A549 (cell line): ENCODE data around the gene SCYL2. TPM values are rescaled to one million over a fixed set of nuclear protein-coding genes. Genes with fewer than 3 reads are reported as not detected.

Source experiments
- ATAC-seq, 2 experiments: fragments of 200-7000 bp in 1 of 2; fragments of >200 bp in 1 of 2; cut with Nextera tagmentation in 1 of 2; cut with Tn5 transposase in 1 of 2; 3 replicates each; pipeline versions ENCODE4 v1.8.0 to v1.9.1; 2018 to 2020; ENCODE audit warnings: mild to moderate bottlenecking in 1 of 2, moderate library complexity in 1 of 2
- CTCF ChIA-PET: fragments of 300-600 bp; sonication (Branson Sonifier 250); formaldehyde crosslinking; extraction: SDS; loops from one replicate; lab custom pipeline; 2021; ENCODE audit warnings: antibody characterized with exemption, inconsistent platforms; lab: Yijun Ruan, JAX
- POLR2A ChIA-PET: fragments of 350-600 bp; formaldehyde crosslinking; extraction: SDS; loops from one replicate; lab custom pipeline; 2021; ENCODE audit warnings: antibody characterized with exemption, inconsistent platforms; lab: Yijun Ruan, JAX
- DNase-seq, 2 experiments: peaks; one replicate each; pipeline versions ENCODE4 v3.0.0 to v3.0.0-alpha.2; 2011 to 2016; ENCODE audit warnings: low read depth in 1 of 2, low spot score in 1 of 2
- FAIRE-seq: peaks from 2 replicates; lab custom pipeline; 2011; peaks lifted over from hg19 to GRCh38; lab: Jason Lieb, UNC
- H3K27ac ChIP-seq, 2 experiments: fragments of >200 bp; sonication (Bioruptor Twin); formaldehyde crosslinking; 3 replicates each; pipeline ENCODE4 v1.5.1; 2016 to 2017
- H3K4me1 ChIP-seq: fragments of >200 bp; sonication (Bioruptor Twin); formaldehyde crosslinking; 3 replicates; pipeline ENCODE4 v1.6.1; 2016
- H3K4me2 ChIP-seq: fragments of >200 bp; sonication (Bioruptor Twin); formaldehyde crosslinking; 3 replicates; pipeline ENCODE4 v1.6.1; 2016
- H3K4me3 ChIP-seq: fragments of >200 bp; sonication (Bioruptor Twin); formaldehyde crosslinking; 3 replicates; pipeline ENCODE4 v1.5.1; 2016
- H3K9me3 ChIP-seq: fragments of >200 bp; sonication (Bioruptor Twin); formaldehyde crosslinking; 3 replicates; pipeline ENCODE4 v1.6.1; 2016
- CBX2 ChIP-seq: fragments of 200-600 bp; sonication (generic); IDR thresholded peaks from 2 replicates; pipeline ENCODE4 v1.6.1; 2016; ENCODE audit warnings: low read depth, mild to moderate bottlenecking, borderline replicate concordance
- CEBPB ChIP-seq, 2 experiments: fragments of >200 bp in 1 of 2; sonication (Bioruptor Twin) in 1 of 2; formaldehyde crosslinking in 1 of 2; IDR thresholded peaks; 2 replicates each; pipeline ENCODE4 v1.6.1; 2012 to 2016
- CHD2 ChIP-seq: fragments of 150-350 bp; IDR thresholded peaks from 2 replicates; pipeline ENCODE4 v1.6.1; 2014; ENCODE audit warnings: low read length; ENCODE audit not compliant: partially characterized antibody
- CHD4 ChIP-seq: fragments of 200-600 bp; sonication (generic); IDR thresholded peaks from 2 replicates; pipeline ENCODE4 v1.6.1; 2016; ENCODE audit warnings: antibody characterized with exemption, mild to moderate bottlenecking, borderline replicate concordance
- EHMT2 ChIP-seq: fragments of 200-600 bp; sonication (generic); IDR thresholded peaks from 2 replicates; pipeline ENCODE4 v1.6.1; 2016; ENCODE audit warnings: antibody characterized with exemption, low read depth, mild to moderate bottlenecking, moderate library complexity
- FOSL2 ChIP-seq, 2 experiments: fragments of 450-650 bp in 1 of 2; fragments of >200 bp in 1 of 2; sonication (Bioruptor Twin) in 1 of 2; formaldehyde crosslinking; IDR thresholded peaks; 2 replicates each; pipeline versions ENCODE4 v1.5.0 to v1.6.1; 2016 to 2020; ENCODE audit warnings: mild to moderate bottlenecking in 1 of 2, moderate library complexity in 1 of 2
- FOXS1 ChIP-seq: fragments of 250-450 bp; sonication (Bioruptor Pico); IDR thresholded peaks from 2 replicates; pipeline ENCODE4 v1.5.0; 2020; ENCODE audit warnings: mild to moderate bottlenecking, moderate library complexity
- GATA3 ChIP-seq: IDR thresholded peaks from 2 replicates; pipeline ENCODE4 v1.6.1; 2012; ENCODE audit warnings: borderline replicate concordance
- HES2 ChIP-seq: fragments of >200 bp; sonication (Bioruptor Twin); formaldehyde crosslinking; IDR thresholded peaks from 2 replicates; pipeline ENCODE4 v1.6.1; 2016
- HEYL ChIP-seq: fragments of 250-450 bp; sonication (Bioruptor Pico); IDR thresholded peaks from 2 replicates; pipeline ENCODE4 v1.8.0; 2021; ENCODE audit warnings: mild to moderate bottlenecking, moderate library complexity
- HMGXB4 ChIP-seq: fragments of 250-450 bp; sonication (Bioruptor Pico); IDR thresholded peaks from 2 replicates; pipeline ENCODE4 v1.5.0; 2021; ENCODE audit warnings: mild to moderate bottlenecking, moderate library complexity, borderline replicate concordance
- HOXB13 ChIP-seq: fragments of 250-450 bp; sonication (Bioruptor Pico); IDR thresholded peaks from 2 replicates; pipeline ENCODE4 v1.5.0; 2020; ENCODE audit warnings: low read depth, mild to moderate bottlenecking, moderate library complexity
- HOXB5 ChIP-seq: fragments of 250-450 bp; sonication (Bioruptor Pico); IDR thresholded peaks from 2 replicates; pipeline ENCODE4 v1.5.0; 2020; ENCODE audit warnings: mild to moderate bottlenecking, moderate library complexity
- JUN ChIP-seq, 2 experiments: fragments of >200 bp; sonication (Bioruptor Twin); formaldehyde crosslinking; IDR thresholded peaks; 2 replicates in 1 of 2; 3 replicates in 1 of 2; pipeline ENCODE4 v1.6.1; 2016 to 2017
- JUNB ChIP-seq: fragments of >200 bp; sonication (Bioruptor Twin); formaldehyde crosslinking; IDR thresholded peaks from 2 replicates; pipeline ENCODE4 v1.6.1; 2016
- KDM5A ChIP-seq: fragments of 200-600 bp; sonication (generic); IDR thresholded peaks from 2 replicates; pipeline ENCODE4 v1.6.1; 2016; ENCODE audit warnings: antibody characterized with exemption, mild to moderate bottlenecking
- MAFK ChIP-seq: fragments of 450-650 bp; IDR thresholded peaks from 2 replicates; pipeline ENCODE4 v1.6.1; 2014; ENCODE audit not compliant: partially characterized antibody
- MAZ ChIP-seq: fragments of 150-350 bp; IDR thresholded peaks from 2 replicates; pipeline ENCODE4 v1.6.1; 2014; ENCODE audit warnings: antibody characterized with exemption, low read depth, low read length, borderline replicate concordance
- NFE2L2 ChIP-seq: fragments of 150-350 bp; conservative IDR thresholded peaks from 2 replicates; pipeline ENCODE4 v1.6.1; 2014; ENCODE audit warnings: low read length
- NPAS2 ChIP-seq: fragments of 250-450 bp; sonication (Bioruptor Pico); IDR thresholded peaks from 2 replicates; pipeline ENCODE4 v1.8.0; 2022; ENCODE audit warnings: mild to moderate bottlenecking, moderate library complexity, borderline replicate concordance
- NR3C1 ChIP-seq: fragments of >200 bp; sonication (Bioruptor Twin); formaldehyde crosslinking; IDR thresholded peaks from 3 replicates; pipeline ENCODE4 v1.6.1; 2017
- POLR2AphosphoS2 ChIP-seq: conservative IDR thresholded peaks from 2 replicates; pipeline ENCODE4 v1.6.1; 2012; ENCODE audit warnings: low read length, improper control_type of control experiment, inconsistent platforms
- RARB ChIP-seq: fragments of 250-450 bp; sonication (Bioruptor Pico); IDR thresholded peaks from 2 replicates; pipeline ENCODE4 v1.8.0; 2021; ENCODE audit warnings: mild to moderate bottlenecking, moderate library complexity
- RCOR1 ChIP-seq: fragments of 150-350 bp; IDR thresholded peaks from 2 replicates; pipeline ENCODE4 v1.6.1; 2014; ENCODE audit warnings: antibody characterized with exemption, low read length, low read depth
- SMC3 ChIP-seq: fragments of >200 bp; sonication (Bioruptor Twin); formaldehyde crosslinking; IDR thresholded peaks from 3 replicates; pipeline ENCODE4 v1.6.1; 2018; ENCODE audit warnings: inconsistent platforms
- SREBF2 ChIP-seq: fragments of 450-650 bp; IDR thresholded peaks from 2 replicates; pipeline ENCODE4 v1.6.1; 2014; ENCODE audit warnings: mild to moderate bottlenecking, moderate library complexity
- TP53 ChIP-seq: fragments of 250-450 bp; sonication (Bioruptor Pico); IDR thresholded peaks from 2 replicates; pipeline ENCODE4 v1.5.0; 2021; ENCODE audit warnings: mild to moderate bottlenecking, moderate library complexity
- USF2 ChIP-seq: fragments of 450-650 bp; IDR thresholded peaks from 2 replicates; pipeline ENCODE4 v1.6.1; 2014; ENCODE audit warnings: antibody characterized with exemption
- ZFP36 ChIP-seq: fragments of 450-650 bp; IDR thresholded peaks from 2 replicates; pipeline ENCODE4 v1.6.1; 2014; ENCODE audit warnings: borderline replicate concordance; ENCODE audit not compliant: partially characterized antibody
- ZSCAN20 ChIP-seq: fragments of 250-450 bp; sonication (Bioruptor Pico); IDR thresholded peaks from 2 replicates; pipeline ENCODE4 v1.8.0; 2022; ENCODE audit warnings: mild to moderate bottlenecking, moderate library complexity
- WGBS: methylation state at CpG from one replicate; pipeline ENCODE4 v1.1.6; 2017; ENCODE audit errors: missing lambda C conversion rate; 5-methylcytosine and 5-hydroxymethylcytosine counted together
- polyA plus RNA-seq, 4 experiments: library from polyadenylated mRNA; depleted of rRNA in 3 of 4; stranded (reverse); fragments of >200 nt; fragmentation: RNase III in 1 of 4; extraction: RNeasy Plus Mini Kit Qiagen cat#74134 plus additional on column Dnase treatment in 1 of 4; gene quantifications; 2 replicates in 3 of 4; 3 replicates in 1 of 4; pipeline ENCODE4 v1.2.3, GENCODE V29; 2011 to 2017
- TF ChIP-seq, protein P1 (sequence below): fragments of 150-350 bp; IDR thresholded peaks from 2 replicates; pipeline ENCODE4 v1.6.1; 2014; ENCODE audit warnings: low read depth, mild to moderate bottlenecking, low read length
- TF ChIP-seq, protein P2 (sequence below): IDR thresholded peaks from 2 replicates; pipeline ENCODE4 v1.6.1; 2012
- TF ChIP-seq, protein P3 (sequence below): IDR thresholded peaks from 2 replicates; pipeline ENCODE4 v1.6.1; 2012

Gene SCYL2
- polyA plus RNA-seq, 2 of the 4 experiments (the other 2 are of a cell fraction) = 21.7 to 51.7 TPM

DNA sequence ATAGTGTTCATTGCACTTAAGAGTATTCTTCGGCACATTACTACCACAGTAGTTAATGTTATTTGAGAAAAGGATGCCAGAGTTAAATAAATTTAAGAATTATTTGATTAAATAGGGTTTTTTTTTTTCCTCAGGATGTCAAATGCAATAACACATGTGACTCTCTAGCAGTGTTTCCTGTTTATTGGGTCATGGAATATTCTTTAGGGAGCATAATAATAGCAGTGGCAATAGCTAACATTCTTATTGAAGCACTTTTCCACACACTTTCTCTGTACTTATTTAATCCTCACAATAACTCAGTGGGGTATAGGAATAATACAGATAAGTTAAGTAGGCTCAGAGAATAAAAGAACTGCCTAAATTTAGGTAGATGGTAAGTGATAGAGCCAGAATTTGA, 44.3 kb downstream of the SCYL2 start:
- no peak for FAIRE-seq
- Histone ChIP-seq H3K4me3 (no peak overlapping the region), H3K4me2 (no peak overlapping the region), H3K4me1 (no peaks in the 10 kb centered on the region), H3K9me3 (peaks cover 8% of the 10 kb centered on the region; the same call in 2 of the 3 replicates), H3K27ac (no peak overlapping the region)
- POLR2A ChIA-PET = no interaction called here
- no peak for DNase-seq
- no peak for ATAC-seq
- CTCF ChIA-PET = no interaction called here
- TF ChIP-seq GATA3 (no peak), JUNB (no peak), MAFK (no peak), CHD2 (no peak), FOSL2 (IDR thresholded peaks at IDR 0.05) (no peak), FOSL2 (CRISPR knock-in tag; IDR thresholded peaks at IDR 0.05) (no peak), EHMT2 (no peak), MAZ (no peak), ZSCAN20 (CRISPR knock-in tag) (no peak), CBX2 (no peak), ZFP36 (no peak), USF2 (no peak), RCOR1 (no peak), SREBF2 (no peak), NR3C1 (no peak), CEBPB (IDR thresholded peaks at IDR 0.05) (no peak), HEYL (CRISPR knock-in tag) (no peak), HOXB13 (CRISPR knock-in tag) (no peak), FOXS1 (CRISPR knock-in tag) (no peak)
- 96% methylated on average over 1 of the region's 1 CpG for WGBS

- Histone ChIP-seq H3K9me3 (no peaks in the 10 kb centered on the region), H3K4me2 (no peak overlapping the region), H3K4me1 (no peaks in the 10 kb centered on the region), H3K4me3 (no peak overlapping the region), H3K27ac (no peak overlapping the region)
- DNase-seq (no peak), FAIRE-seq (no peak), ATAC-seq (no peak)
- ChIA-PET POLR2A (no interaction called here), CTCF (interaction anchor here (0.7 to 1.1 kb wide), 3 partner anchors 31 to 236 kb away, joined by 3 read pairs; no protein-coding TSS in a partner anchor)
- TF ChIP-seq CEBPB (IDR thresholded peaks at IDR 0.05) = no peak
- no peak for TF ChIP-seq CHD4
- TF ChIP-seq NFE2L2 = no peak
- TF ChIP-seq JUN (IDR thresholded peaks at IDR 0.05) = no peak
- 93% methylated on average over 2 of the region's 2 CpGs for WGBS
These were observed 50.4 kb downstream of the SCYL2 start for GRCh38 chr12:100317371-100317770.

DNA sequence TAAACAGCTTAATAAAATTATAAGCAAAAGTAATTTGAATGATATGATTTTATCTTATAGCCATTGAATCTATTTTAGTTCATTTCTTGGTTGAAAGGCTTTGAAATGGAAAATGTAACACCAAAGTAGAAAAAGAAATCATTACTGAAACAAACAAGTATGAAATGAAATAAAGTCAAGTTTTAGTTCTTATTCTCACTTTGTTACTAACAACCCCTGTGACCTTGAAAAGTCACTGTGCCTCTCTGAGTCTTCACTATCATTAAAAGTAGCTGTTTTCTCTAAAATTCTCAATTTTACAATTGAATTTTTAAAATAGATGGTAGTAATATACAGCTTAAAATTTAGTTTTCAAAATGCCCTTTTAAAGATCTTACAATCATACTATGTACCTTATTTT, 57.5 kb downstream of the SCYL2 start:
- CTCF ChIA-PET = no interaction called here
- FAIRE-seq (no peak), ATAC-seq (no peak), DNase-seq (no peak)
- no peak overlapping the region for H3K27ac ChIP-seq
- POLR2A ChIA-PET = no interaction called here
- no peaks in the 10 kb centered on the region for H3K4me1 ChIP-seq
- H3K4me3 ChIP-seq = no peak overlapping the region
- H3K9me3 ChIP-seq = no peaks in the 10 kb centered on the region
- H3K4me2 ChIP-seq = no peak overlapping the region
- TF ChIP-seq POLR2AphosphoS2 (no peak), RARB (CRISPR knock-in tag) (no peak), NPAS2 (no peak), HEYL (CRISPR knock-in tag) (no peak), TP53 (CRISPR knock-in tag) (no peak), CEBPB (IDR thresholded peaks at IDR 0.05) (no peak), HES2 (no peak), CHD2 (no peak), HOXB5 (CRISPR knock-in tag) (no peak), KDM5A (no peak), SMC3 (no peak), HMGXB4 (CRISPR knock-in tag) (no peak), FOSL2 (IDR thresholded peaks at IDR 0.05) (no peak), FOSL2 (CRISPR knock-in tag; IDR thresholded peaks at IDR 0.05) (no peak), EHMT2 (no peak), NR3C1 (no peak)
- TF ChIP-seq, protein P1, sequence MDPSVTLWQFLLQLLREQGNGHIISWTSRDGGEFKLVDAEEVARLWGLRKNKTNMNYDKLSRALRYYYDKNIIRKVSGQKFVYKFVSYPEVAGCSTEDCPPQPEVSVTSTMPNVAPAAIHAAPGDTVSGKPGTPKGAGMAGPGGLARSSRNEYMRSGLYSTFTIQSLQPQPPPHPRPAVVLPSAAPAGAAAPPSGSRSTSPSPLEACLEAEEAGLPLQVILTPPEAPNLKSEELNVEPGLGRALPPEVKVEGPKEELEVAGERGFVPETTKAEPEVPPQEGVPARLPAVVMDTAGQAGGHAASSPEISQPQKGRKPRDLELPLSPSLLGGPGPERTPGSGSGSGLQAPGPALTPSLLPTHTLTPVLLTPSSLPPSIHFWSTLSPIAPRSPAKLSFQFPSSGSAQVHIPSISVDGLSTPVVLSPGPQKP = no peak
- TF ChIP-seq, protein P2, sequence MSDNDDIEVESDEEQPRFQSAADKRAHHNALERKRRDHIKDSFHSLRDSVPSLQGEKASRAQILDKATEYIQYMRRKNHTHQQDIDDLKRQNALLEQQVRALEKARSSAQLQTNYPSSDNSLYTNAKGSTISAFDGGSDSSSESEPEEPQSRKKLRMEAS = no peak
- TF ChIP-seq, protein P3, sequence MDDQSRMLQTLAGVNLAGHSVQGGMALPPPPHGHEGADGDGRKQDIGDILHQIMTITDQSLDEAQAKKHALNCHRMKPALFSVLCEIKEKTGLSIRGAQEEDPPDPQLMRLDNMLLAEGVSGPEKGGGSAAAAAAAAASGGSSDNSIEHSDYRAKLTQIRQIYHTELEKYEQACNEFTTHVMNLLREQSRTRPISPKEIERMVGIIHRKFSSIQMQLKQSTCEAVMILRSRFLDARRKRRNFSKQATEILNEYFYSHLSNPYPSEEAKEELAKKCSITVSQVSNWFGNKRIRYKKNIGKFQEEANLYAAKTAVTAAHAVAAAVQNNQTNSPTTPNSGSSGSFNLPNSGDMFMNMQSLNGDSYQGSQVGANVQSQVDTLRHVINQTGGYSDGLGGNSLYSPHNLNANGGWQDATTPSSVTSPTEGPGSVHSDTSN = no peak
